GM19395 (cell line): ENCODE results near the gene OPCML.
A peak's percentile ranks its signal among the peaks of the same experiment; 100 is the strongest.

Experiments
- ATAC-seq: cut with Tn5 transposase; IDR thresholded peaks from one replicate; pipeline ENCODE4 v1.9.1; 2021; ENCODE audit warnings: mild to moderate bottlenecking, moderate library complexity; ENCODE audit not compliant: unreplicated experiment

The OPCML gene

DNA sequence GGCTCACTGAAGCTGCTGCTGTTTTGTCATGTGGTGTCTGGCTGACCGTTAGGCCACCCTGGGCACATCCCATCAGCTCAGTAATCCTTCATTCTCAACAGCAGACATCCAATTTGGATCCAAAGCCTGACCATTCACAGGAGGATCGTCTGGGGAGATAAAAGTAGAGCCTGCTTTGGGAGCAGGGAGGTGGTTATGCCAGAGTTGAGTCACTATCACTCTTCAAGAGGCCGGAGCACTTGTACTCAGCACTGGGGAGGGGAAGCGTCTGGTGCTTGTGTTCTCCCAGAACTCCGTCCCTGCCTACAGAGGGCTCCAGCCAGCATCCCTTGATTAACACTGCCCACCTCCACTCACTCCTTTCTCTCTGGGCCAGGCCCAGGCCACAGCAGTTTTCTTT, 382.6 kb downstream of the OPCML start:
- ATAC-seq, result no peak

DNA sequence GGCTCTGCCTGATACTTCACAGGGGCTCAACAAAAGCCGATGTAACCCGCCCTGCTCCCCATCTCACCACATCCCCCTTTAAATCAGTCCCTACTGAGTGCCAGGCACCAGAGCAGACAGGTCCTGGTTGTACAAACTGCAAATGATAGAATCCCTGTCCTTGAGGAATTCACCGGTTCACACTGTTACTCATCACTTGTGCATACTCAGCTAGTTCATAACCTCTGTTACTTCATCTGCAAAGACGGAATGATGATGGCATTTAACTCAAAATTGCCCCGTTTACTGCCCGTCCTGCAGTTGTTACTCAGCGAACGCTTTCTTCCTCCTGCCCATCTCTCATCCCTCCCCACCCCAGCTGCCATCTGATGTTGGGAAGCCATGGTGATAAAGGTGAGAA, 384.7 kb downstream of the OPCML start:
- ATAC-seq, result no peak

DNA sequence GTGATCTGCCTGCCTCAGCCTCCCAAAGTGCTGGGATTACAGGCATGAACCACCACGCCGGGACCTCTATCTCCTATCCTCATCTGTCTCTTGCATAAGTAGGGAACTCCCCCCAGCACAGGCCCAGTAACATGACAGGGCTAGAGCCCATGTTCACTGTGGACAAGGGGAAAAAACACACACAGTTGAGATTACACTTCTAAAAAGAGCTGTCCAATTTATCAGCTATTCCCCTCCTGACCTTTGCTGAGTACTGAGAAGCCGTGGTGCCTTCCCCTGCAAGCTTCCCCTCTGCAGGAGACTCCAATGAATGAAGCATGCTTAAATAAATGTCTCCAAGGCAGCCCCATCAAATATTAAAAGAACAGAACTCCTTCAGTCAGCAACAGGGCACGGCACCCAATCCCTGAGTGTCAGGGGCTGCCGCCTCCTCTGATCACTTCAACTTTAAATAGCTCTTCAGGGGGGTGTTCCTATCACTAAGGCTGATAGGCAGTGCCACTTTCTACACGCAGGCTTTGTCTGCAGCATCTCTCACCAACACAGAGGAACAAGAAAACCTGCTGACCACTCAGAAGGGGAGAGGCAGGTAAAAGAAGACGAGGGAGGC, 385.5 kb downstream of the OPCML start:
- ATAC-seq, result no peak

DNA sequence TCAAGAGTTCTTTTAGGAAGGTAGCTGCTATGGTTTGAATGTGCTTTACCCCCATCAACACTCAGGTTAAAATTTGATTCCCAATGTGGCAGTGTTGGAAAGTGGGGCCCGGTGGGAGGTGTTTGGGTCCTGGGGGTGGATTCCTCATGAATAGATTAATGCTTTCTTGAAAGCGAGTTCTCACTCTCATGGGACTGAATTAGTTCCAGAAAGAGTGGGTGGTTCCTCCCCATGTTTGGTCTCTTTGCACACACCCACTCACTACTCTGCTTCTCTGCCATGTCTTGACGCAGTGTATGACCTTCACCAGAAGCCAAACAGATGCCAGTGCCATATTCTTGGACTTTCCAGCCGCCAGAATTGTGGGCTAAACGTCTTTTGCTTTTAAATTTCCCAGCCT, 394.4 kb downstream of the OPCML start:
- ATAC-seq, result no peak

DNA sequence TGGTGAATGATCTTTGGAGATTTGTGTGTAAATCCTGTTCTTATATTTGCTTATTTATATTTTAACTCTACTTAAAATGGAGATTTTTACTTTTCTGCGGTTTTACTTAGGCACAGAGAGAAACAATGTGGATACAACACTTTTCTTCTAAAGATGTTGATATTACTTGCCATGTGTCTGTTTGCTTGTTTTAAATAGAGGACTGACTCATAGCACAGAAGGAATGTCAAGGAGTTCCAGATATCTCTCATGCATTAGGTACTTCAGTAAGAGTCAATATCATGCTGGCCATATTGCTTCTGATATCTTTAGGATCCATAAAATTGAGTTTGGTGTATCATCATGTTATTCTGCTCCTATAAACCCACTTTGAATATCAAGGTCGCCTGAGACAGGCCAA, 395.0 kb downstream of the OPCML start:
- no peak for ATAC-seq

DNA sequence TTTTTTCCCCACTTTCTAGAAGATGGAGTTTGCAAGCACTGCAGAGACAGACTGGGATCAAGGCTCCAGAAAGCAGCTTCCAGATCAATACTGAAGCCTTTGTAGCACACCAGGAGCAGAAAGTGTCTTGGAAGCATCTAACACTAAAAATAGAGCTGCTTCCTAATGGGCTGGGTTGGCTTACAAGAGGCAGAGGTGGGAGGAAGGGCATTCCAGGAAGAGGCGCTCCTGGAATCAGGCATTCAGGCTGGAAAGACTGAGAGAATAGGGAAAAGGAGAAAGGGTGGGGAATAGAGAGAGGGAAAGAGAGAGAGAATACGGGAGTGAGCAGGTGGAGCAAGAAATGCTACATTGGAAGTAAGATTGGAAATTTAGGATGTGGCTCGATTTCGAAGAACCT, 395.9 kb downstream of the OPCML start:
- no peak for ATAC-seq

DNA sequence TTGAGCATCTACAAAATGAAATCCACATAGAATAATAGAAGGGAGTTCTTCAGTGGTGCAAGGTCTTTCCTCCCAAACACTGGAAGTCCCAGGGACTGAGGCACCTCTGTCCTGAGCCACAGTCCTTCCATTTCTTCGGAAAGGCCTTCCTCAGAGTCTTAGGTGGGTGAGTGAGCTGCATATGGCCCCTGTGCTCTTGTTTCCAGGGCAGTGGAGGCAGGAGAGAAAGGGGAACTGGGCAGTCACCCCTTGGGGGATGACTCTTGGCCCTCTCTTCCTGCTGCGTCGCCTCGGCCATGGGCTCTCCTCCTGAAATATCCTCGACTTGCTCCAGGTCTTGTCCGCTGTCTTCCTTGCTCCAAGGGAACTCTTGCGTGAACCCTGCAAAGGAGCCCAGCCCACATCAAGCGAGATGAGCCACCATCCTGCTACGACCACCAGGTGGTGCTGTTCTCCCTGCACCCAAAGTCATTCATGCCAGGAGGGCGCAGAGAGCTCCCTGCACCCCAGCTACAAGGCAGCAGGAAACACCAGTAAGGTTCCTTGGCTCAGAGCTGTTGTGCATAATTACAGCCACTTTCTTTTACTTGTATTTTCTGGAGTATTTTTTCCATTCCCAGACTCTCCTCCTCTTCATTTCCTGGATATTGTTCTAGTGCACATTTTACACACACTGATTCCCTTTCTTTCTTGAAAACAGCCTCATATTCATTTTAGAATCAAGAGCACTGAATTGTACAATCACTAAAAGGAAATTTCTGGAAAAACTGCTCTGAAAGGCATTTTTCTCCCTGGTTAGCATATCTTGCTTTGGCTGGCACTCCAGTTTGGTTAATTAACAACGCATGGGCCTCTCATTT, 397.8 kb downstream of the OPCML start:
- ATAC-seq, result peak; percentile 97

DNA sequence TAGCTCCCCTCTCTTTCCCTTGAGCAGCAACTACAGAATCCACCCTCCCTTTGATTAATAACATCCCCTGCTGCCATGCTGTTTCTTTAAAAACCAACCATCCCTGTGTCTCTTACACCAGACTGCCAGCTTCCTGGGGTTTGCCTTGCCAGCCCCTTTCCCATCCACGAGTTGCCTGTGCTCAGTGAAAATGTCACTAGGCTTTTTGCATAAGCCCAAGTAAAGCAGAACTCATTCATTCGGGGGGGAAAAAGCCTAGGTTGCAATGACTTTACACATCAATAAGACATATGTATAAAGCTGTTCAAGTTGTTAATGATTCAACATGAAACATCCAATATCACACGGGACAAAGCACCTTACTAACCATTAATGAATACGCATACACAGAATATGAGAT, 398.7 kb downstream of the OPCML start:
- ATAC-seq, result no peak

DNA sequence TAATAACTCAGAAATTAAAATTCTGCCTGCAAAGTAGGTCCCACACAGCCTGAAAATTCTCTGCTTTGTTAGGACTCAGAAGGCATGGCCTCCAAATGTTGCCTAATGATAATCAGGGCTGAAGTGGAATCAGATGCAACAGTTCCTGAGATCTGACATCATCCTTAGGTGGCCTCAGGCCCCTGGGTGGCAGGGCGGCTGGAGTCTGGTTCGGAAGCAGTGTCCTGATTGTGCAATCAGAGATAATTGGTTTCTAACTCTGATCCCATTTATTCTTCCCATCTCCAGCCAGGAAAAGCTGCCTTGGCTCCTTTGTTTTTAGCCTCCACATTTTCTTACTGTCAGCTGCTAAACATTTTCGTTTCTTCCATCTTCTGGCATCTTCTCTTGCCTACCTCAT, 399.3 kb downstream of the OPCML start:
- ATAC-seq, result no peak

DNA sequence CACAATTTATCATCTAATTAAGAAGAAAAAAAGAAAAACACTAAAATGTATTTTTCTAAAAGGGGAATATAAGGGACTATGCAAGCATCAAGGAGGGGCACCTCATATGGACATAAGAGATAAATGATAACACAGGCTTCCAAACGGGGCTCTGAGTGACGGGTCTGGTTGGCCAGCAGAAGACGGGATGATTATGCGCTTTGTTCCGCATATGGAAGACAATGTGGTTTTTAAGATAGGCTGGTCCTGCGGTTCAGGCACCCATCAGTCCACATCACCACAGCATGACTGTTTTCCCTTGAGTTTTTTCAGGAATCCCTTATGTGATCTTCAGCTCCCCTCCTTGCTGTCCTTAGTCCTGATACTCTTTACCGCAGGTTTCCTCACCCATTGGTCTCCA, 404.6 kb downstream of the OPCML start:
- ATAC-seq, result no peak

DNA sequence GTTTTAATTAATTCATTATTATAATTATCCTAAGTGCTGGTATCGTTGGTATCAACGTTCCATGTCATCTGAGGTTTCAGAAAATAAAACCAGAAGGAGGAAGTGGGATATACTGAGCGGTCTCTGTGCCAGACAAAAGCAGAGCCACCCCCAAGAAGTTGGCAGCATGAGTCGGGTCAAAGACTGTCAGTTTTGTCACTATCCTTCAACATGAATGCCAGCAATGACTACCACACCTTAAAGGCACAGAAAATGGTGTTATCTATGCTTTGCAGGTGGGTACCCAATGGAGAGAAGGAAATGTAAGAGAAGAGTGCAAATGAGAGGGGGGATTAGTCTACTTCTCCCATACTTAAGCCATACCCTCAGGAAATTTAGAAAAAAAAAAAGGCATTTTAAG, 408.5 kb downstream of the OPCML start:
- ATAC-seq, result no peak

DNA sequence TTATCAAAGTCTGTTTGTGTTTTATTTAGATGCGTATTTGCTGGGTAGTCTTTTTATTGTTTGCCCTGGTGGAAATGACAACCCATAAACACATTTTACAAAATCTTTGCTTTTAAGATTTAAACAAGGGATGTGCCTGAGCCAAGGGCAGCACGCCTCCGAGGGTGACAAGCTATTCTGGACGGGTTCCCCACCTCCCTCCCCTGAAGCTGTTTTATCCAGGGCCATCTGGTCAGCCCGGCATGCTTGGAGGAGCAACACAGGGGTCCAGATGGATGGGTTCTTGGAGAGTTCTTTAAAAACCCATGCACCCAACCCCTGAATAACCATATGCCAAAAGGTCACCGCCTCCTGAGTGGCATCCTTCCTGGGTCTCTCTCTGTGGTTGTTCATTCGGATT, 408.9 kb downstream of the OPCML start:
- no peak for ATAC-seq

DNA sequence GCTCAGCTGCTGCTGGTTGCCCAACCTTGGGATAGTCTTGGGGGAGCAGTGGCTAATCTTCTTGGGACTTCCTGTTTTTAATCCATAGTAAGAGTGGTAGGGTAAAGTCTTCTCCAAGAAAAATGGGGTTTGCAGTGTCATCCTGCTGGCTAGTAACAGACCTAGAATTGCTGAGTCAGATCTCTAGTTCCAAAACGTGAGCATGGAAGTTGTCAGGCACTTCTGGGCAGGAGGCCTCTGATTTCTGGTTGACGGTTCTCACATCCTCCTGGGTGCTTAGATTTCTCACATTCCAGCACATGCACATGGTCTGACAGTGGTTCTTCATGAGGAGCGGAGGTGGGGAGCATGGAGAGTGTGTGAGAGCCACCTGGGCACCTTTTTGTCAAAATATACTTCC, 410.0 kb downstream of the OPCML start:
- ATAC-seq, result no peak

DNA sequence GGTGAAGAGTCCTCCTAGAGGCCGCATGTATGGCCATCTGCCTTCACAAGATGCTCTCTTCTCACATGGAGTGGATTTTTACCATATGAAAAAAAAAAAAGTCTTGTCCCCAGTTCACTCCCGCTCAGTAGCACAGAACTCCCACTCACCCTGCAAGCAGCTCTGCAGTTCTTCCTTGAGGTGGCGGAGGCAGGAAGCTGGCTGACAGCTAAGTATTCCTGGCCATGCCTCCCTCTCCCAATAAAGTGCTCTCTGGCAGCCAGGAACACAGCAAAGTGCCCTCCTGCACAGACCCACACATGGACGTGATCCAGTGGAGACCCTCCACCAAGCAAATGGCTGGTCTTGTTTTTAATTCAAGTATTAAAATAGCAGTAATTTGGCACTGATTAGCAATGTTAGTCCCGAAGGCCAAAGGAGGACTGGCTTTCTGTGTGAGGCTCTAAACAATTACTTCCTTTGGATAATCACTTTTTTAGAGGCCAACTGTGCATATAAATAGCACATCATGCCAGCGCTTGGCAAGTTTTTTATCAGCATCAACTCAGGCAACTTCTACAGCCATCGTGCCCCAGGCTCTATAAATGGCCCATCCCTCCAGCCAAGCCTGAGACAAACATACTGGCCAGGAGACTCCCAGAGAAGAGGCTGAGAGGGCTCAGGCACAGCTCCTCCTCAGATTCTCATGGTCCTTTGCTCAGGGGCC, 413.6 kb downstream of the OPCML start:
- no peak for ATAC-seq

DNA sequence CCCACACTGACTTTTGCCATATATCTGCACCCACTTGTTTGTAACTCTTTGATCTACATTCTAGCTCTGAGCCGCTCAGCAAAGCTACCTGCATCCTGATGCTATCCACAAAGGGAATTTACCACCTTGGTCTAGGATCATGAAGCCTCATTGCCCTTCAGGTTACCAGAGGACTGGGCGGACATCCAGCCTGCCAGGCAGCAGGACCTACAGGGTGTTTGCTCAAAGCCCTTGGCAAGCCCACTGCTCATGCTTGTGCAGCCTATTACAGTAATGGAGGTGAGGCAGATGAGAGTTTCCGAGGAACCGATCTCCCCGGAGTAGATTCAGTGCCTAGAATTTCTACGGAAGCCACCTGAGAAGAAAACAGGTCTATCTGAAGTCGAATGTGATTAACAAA, 417.2 kb downstream of the OPCML start:
- ATAC-seq, result no peak

DNA sequence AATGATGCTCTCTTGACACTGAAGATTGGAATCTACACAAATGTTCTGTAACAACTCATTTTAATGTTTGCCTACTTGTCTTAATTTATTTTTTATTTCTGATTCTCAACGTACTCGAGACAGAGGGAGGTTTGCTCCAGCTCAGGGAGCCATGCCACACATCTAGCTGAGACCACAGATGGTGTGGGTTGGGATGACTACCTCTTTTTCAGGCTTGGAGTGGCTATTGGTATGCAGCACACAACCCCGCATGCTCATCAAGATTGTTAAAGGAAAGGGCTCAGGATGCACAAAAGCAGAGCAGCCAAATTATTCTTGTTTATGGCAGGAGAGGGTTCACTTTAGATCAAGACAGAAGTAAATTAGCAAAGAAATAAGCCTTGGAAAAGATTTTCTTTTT, 424.5 kb downstream of the OPCML start:
- ATAC-seq, result no peak

DNA sequence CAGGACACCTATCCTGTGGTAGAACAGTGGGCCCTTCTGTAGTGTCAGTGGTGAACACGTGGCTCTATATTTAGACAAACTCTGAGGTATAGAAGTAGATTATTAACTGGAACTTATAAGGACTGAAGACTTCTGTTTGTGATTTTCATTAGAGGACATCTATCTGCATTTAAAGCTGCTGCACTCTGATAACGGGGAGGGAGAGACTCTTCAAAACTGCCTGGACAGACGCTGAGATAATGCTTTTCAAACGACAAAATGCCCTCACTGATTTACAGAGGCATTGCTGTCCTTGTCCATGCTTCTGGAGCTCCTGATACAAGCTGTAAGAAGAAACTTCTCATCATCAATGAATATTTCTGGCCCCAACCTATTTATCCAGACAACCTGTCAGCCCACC, 425.2 kb downstream of the OPCML start:
- ATAC-seq, result no peak

DNA sequence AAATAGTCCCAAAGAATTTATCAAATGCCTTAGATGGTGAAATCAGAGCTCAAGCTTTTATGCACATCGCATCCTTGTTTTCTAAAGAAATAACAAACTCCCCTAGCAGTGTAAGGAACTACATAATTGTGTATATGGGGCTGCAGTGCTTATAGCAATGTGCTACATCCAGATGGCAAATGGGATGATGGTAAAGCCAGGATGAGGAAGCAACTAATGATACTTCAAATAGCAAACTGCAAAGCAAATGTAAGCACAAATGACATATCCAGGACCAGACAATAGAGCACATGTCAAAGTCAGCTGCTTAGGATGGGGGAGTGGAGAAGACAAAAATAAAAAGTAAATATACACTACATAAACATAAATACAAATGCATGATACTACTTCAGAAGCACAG, 425.9 kb downstream of the OPCML start:
- ATAC-seq, result no peak

DNA sequence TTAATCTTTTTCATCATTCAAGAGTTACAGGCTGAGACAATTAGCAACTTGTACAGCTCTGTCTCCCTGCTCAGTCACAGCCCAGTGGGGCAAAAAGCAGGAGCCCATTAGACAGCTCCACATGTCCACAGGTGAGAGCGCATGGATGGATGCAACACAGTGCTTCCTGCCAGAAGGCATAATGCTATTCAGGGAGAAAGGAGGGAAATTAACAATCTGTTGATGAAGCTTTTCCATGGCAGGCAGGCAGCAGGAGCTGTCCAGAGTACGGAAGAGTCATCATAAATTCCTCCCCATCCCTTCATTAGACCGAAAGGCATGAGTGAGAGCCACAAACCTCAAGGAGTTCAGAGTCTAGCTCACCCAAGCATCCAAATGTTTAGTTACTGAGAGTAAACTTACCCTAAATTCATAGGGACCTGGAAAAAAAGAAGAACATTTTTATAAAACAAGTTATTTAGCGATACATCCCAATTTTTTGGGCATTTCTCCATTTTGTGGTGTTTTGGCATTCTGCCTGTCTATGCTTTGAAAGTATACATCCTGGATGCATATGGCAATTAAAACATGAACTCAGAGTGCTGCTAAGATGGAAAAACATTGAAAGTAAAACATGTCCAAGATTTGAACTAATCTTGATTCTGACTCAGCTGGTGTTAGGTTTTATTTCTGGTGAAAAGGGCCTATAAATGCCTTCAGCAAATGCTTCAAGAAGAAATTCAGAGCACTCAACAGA, 428.1 kb downstream of the OPCML start:
- no peak for ATAC-seq

DNA sequence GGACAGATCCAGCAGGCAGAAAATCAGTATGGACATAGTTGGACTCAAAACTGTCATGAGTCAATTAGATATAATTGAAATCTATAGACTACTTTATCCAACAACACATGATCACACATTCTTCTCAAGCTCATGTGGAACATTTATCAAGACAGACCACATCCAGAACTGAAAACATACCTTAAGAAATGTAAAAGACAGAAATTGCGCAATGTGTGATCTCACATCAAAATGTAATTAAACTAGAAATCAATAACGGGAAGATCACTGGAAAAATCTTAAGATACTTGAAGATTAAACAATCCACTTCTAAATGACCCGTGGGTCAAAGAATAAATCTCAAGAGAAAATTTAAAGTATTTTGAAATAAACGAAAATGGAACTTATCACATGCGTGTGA, 435.3 kb downstream of the OPCML start:
- no peak for ATAC-seq

DNA sequence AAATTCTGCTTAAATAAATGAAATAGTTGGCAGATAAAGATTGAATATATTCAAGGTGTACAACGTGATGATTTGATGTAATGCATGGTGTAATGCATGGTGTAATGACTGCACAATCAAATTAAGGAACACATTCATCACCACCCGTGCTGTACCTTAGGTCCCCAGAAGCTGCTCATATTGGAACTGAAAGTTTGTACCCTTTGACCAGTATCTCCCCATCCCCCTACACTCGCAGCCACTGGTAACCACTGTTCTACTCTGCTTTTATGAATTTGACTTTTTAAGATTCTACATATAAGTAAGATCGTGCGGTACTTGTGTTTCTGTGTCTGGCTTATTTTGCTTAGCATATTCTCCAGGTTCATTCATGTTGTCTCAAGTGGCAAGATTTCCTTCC, 445.8 kb downstream of the OPCML start:
- no peak for ATAC-seq
